Glutamatergic neuron (in vitro differentiated cells): ENCODE data around the gene LSM3. TPM values are rescaled to one million over a fixed set of nuclear protein-coding genes. Genes with fewer than 3 reads are reported as not detected.

Source experiments
- DNase-seq: peaks from one replicate; pipeline ENCODE4 v3.0.0; 2022
- H3K27ac Mint-ChIP-seq: one replicate; pipeline ENCODE4 v1.8.0; 2020; ENCODE audit warnings: mild to moderate bottlenecking, mixed read lengths, inconsistent platforms; ENCODE audit not compliant: unreplicated experiment
- H3K27me3 Mint-ChIP-seq: one replicate; pipeline ENCODE4 v1.8.0; 2020; ENCODE audit warnings: mild to moderate bottlenecking, moderate library complexity, mixed read lengths, inconsistent platforms; ENCODE audit not compliant: unreplicated experiment
- H3K36me3 Mint-ChIP-seq: one replicate; pipeline ENCODE4 v1.8.0; 2020; ENCODE audit warnings: mild to moderate bottlenecking, mixed read lengths, inconsistent platforms; ENCODE audit not compliant: unreplicated experiment
- H3K4me1 Mint-ChIP-seq: one replicate; pipeline ENCODE4 v1.8.0; 2020; ENCODE audit warnings: mild to moderate bottlenecking, low read depth, mixed read lengths, inconsistent platforms; ENCODE audit not compliant: unreplicated experiment
- H3K4me3 Mint-ChIP-seq: one replicate; pipeline ENCODE4 v1.8.0; 2020; ENCODE audit warnings: mild to moderate bottlenecking, mixed read lengths, inconsistent platforms; ENCODE audit not compliant: unreplicated experiment
- H3K9me3 Mint-ChIP-seq: one replicate; pipeline ENCODE4 v1.8.0; 2020; ENCODE audit warnings: mild to moderate bottlenecking, moderate library complexity, mixed read lengths, inconsistent platforms; ENCODE audit not compliant: unreplicated experiment
- total RNA-seq: library from RNA; stranded (reverse); fragmentation: NEBNext Ultra II Directional; extraction: Animal tissue kit (Norgen Biotek cat#: 25700); gene quantifications from one replicate; pipeline ENCODE4 v1.2.1, GENCODE V29; 2021; ENCODE audit not compliant: unreplicated experiment
- TF ChIP-seq, protein P1 (sequence below): fragments of 200-600 bp; sonication (generic); IDR thresholded peaks from one replicate; pipeline ENCODE4 v1.5.0; 2021; ENCODE audit not compliant: partially characterized antibody, unreplicated experiment

LSM3 gene
- total RNA-seq, 1 donor from 2014 or later: 8.4 TPM

DNA sequence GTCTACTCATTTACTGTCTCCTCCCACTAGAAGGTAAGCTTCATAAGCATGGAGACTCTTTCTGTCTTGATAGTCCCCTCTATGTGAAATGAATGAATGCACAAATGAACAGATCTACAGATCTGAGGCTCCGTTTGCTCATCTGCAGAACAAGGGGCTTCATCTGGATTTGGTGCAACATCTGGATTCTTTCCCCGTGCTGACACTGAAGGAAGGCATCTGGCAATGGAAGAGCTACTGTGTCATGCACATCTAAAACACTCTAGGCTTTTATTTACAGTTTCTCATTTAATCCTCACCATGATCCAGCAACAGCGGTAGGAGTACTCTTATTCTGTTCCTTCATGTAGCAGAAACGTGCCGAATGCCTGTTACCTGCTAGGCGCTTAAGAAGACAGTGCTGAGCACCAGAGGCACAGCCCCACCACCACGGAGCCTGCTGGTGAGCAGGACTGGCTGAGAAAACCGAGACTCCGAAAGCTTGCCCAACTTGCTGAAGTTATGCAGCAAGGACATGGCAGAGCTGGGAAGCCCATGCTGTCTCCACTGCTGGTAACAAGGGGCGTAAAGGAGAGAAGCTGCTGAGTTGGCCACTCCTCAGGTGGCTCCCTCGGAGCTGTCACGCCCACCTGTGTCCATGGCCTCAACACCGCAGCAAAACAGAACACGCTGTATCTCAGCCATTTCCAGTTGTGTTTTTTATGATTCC, 31.1 kb downstream of the LSM3 start:
- Mint-ChIP-seq H3K9me3 (no peaks in the 10 kb centered on the region), H3K27ac (no peak overlapping the region), H3K36me3 (no peaks in the 10 kb centered on the region), H3K4me3 (no peak overlapping the region), H3K27me3 (no peaks in the 10 kb centered on the region), H3K4me1 (no peaks in the 10 kb centered on the region)
- TF ChIP-seq, protein P1, sequence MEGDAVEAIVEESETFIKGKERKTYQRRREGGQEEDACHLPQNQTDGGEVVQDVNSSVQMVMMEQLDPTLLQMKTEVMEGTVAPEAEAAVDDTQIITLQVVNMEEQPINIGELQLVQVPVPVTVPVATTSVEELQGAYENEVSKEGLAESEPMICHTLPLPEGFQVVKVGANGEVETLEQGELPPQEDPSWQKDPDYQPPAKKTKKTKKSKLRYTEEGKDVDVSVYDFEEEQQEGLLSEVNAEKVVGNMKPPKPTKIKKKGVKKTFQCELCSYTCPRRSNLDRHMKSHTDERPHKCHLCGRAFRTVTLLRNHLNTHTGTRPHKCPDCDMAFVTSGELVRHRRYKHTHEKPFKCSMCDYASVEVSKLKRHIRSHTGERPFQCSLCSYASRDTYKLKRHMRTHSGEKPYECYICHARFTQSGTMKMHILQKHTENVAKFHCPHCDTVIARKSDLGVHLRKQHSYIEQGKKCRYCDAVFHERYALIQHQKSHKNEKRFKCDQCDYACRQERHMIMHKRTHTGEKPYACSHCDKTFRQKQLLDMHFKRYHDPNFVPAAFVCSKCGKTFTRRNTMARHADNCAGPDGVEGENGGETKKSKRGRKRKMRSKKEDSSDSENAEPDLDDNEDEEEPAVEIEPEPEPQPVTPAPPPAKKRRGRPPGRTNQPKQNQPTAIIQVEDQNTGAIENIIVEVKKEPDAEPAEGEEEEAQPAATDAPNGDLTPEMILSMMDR: no peak
- no peak for DNase-seq

DNA sequence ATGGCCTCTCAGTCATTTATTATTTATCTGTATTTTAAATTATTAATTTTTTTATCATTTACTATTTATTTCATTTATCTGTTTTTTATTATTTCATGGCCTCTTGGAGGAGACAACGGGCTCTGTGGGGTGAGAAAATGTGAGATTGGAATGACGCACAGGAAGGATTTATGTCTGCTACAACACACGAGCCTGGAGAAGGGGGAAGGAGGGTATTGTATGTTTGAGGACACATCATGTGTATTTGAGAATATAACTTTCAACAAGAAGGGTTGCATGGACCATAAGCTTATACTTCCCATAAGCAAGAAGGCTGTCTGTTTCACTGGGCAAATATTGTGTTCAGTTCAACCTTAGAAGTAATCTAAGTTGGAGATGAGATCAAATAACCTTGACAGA, 31.7 kb downstream of the LSM3 start:
- H3K36me3 Mint-ChIP-seq: no peaks in the 10 kb centered on the region
- no peak for DNase-seq
- no peaks in the 10 kb centered on the region for H3K27me3 Mint-ChIP-seq
- no peak overlapping the region for H3K4me3 Mint-ChIP-seq
- TF ChIP-seq, protein P1: no peak
- H3K27ac Mint-ChIP-seq: no peak overlapping the region
- H3K9me3 Mint-ChIP-seq: no peaks in the 10 kb centered on the region
- no peaks in the 10 kb centered on the region for H3K4me1 Mint-ChIP-seq

DNA sequence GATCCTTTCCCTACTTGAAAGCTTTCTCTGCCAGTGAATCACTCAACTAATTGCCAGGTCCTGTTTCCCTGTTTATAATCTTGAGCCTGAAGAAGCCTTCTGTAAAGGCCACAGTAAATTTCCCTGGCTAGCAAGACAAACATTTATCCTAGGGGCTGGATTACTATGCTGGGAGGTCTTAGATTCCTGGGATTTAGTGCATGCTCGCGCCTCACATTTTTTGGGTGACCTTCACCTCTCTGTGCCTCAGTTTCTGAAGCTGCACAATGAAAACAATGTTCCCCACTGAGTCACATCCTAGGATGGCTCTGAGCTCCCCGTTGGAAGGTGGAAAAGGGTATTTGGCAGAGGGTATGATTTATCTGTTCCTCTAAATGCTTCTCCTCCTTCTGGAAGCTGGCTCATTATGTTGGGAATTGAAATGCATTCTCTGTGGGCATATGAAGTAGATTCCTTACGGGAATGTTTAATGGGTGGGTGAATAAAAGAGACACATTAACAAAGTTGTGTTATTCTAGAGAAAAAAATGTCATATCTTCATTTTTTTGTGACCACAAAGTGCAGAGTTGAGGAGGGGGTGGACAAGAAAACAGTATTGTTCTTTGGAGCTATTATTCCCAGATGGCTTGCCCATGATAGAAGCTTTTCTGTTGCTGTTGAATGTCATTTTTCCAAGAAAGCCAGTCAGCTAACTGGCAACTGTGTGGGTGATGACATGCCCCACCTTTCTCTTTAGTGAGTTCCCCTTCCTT, 32.4 kb downstream of the LSM3 start:
- TF ChIP-seq, protein P1: no peak
- Mint-ChIP-seq H3K36me3 (no peaks in the 10 kb centered on the region), H3K27me3 (peaks cover 2% of the 10 kb centered on the region), H3K4me1 (no peaks in the 10 kb centered on the region), H3K9me3 (no peaks in the 10 kb centered on the region), H3K4me3 (no peak overlapping the region), H3K27ac (no peak overlapping the region)
- DNase-seq: no peak

DNA sequence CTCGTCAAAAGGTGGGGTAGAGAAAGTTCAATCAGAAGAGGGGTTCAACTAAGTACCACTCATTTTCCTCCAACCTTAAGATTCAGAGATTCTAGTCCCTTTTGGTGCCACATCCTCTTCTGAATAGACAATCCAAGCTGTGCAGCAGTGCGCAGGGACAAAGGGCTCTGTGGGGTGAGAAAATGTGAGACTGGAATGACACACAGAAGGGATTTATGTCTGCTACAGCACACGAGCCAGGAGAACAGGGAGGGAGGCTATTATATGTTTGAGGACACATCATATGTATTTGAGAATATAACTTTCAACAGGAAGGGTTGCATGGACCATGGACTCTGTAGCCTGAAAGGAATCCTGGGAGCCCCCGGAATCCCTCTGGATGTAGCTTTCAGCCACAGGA, 33.0 kb downstream of the LSM3 start:
- Mint-ChIP-seq H3K27ac (no peak overlapping the region), H3K4me1 (no peaks in the 10 kb centered on the region), H3K27me3 (peaks cover 2% of the 10 kb centered on the region), H3K4me3 (no peak overlapping the region), H3K9me3 (no peaks in the 10 kb centered on the region), H3K36me3 (no peaks in the 10 kb centered on the region)
- DNase-seq: no peak
- TF ChIP-seq, protein P1: no peak

DNA sequence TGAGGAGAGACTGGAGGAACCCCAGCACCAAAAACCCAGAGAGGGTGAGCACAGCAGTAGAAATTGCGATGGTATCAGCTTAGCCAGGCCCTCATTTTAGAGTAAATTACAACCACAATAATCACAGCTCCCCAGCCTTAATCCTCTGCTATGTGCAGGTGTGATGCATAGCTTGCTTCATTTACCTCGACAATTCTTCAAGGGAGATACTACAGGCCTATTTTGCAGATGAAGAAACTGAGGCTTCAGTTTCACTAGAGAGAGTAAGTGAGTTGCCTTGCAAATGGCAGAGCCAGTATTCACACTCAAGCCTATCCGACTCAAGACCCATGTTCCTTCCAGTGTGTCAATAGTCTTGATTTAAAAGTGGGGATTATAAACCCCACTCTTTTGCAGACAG, 33.4 kb downstream of the LSM3 start:
- Mint-ChIP-seq H3K4me3 (no peak overlapping the region), H3K9me3 (no peaks in the 10 kb centered on the region), H3K36me3 (no peaks in the 10 kb centered on the region), H3K4me1 (no peaks in the 10 kb centered on the region), H3K27me3 (peaks cover 2% of the 10 kb centered on the region), H3K27ac (no peak overlapping the region)
- no peak for DNase-seq
- TF ChIP-seq, protein P1: no peak
